ENCODE data around the gene GORAB.

GORAB gene

GRCh38 chr1:170531758-170532657 lies at the start of gene GORAB:
GORAB (plus strand) TSS chr1:170532166; CDS start chr1:170532224, 58 bp downstream.
- TF ChIP-seq CTCF (IDR thresholded peaks at IDR 0.05) (no peak), ZFX (IDR thresholded peaks at IDR 0.05; ENCODE audit: borderline replicate concordance) (no peak)
- peak within 1 kb of the TSS; percentile 86 for H3K27ac ChIP-seq

- H3K27ac ChIP-seq, result no peak overlapping the region
- TF ChIP-seq CTCF (IDR thresholded peaks at IDR 0.05) (no peak), ZFX (IDR thresholded peaks at IDR 0.05; ENCODE audit: borderline replicate concordance) (no peak)
These were observed 48.9 kb upstream of the GORAB start for GRCh38 chr1:170483051-170483450.

GRCh38 chr1:170487503-170487902 lies 44.5 kb upstream of the GORAB start:
- no peak overlapping the region for H3K27ac ChIP-seq
- no peak for TF ChIP-seq ZFX (IDR thresholded peaks at IDR 0.05; ENCODE audit: borderline replicate concordance)
- no peak for TF ChIP-seq CTCF (IDR thresholded peaks at IDR 0.05)

- TF ChIP-seq CTCF (IDR thresholded peaks at IDR 0.05), result no peak
- no peak for TF ChIP-seq ZFX (IDR thresholded peaks at IDR 0.05; ENCODE audit: borderline replicate concordance)
- no peak overlapping the region for H3K27ac ChIP-seq
These were observed 40.7 kb upstream of the GORAB start for GRCh38 chr1:170491291-170491690.

GRCh38 chr1:170494369-170494768 lies 37.6 kb upstream of the GORAB start:
- no peak overlapping the region for H3K27ac ChIP-seq
- TF ChIP-seq ZFX (IDR thresholded peaks at IDR 0.05; ENCODE audit: borderline replicate concordance) (no peak), CTCF (IDR thresholded peaks at IDR 0.05) (no peak)

- no peak overlapping the region for H3K27ac ChIP-seq
- no peak for TF ChIP-seq ZFX (IDR thresholded peaks at IDR 0.05; ENCODE audit: borderline replicate concordance)
- TF ChIP-seq CTCF (IDR thresholded peaks at IDR 0.05), result no peak
These were observed 37.0 kb upstream of the GORAB start for GRCh38 chr1:170495006-170495405.

- TF ChIP-seq ZFX (IDR thresholded peaks at IDR 0.05; ENCODE audit: borderline replicate concordance) (no peak), CTCF (IDR thresholded peaks at IDR 0.05) (no peak)
- H3K27ac ChIP-seq, result no peak overlapping the region
These were observed 33.1 kb upstream of the GORAB start for GRCh38 chr1:170498876-170499275.
